ENCODE data around the gene DDX25.

The DDX25 gene

GRCh38 chr11:125931116-125931515, 26.8 kb downstream of the DDX25 start:
- TF ChIP-seq, protein P1, sequence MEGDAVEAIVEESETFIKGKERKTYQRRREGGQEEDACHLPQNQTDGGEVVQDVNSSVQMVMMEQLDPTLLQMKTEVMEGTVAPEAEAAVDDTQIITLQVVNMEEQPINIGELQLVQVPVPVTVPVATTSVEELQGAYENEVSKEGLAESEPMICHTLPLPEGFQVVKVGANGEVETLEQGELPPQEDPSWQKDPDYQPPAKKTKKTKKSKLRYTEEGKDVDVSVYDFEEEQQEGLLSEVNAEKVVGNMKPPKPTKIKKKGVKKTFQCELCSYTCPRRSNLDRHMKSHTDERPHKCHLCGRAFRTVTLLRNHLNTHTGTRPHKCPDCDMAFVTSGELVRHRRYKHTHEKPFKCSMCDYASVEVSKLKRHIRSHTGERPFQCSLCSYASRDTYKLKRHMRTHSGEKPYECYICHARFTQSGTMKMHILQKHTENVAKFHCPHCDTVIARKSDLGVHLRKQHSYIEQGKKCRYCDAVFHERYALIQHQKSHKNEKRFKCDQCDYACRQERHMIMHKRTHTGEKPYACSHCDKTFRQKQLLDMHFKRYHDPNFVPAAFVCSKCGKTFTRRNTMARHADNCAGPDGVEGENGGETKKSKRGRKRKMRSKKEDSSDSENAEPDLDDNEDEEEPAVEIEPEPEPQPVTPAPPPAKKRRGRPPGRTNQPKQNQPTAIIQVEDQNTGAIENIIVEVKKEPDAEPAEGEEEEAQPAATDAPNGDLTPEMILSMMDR (IDR thresholded peaks at IDR 0.05; ENCODE audit: low read depth, low read length, missing control alignments) = no peak
- DNase-seq (ENCODE audit: low read depth) = no peak
- H3K4me3 ChIP-seq (ENCODE audit: low read depth, low read length) = no peak overlapping the region

GRCh38 chr11:125931668-125932067, 27.4 kb downstream of the DDX25 start:
- DNase-seq (ENCODE audit: low read depth) = no peak
- TF ChIP-seq, protein P1 (IDR thresholded peaks at IDR 0.05; ENCODE audit: low read depth, low read length, missing control alignments) = no peak

GRCh38 chr11:125932301-125932700, 28.0 kb downstream of the DDX25 start:
- H3K4me3 ChIP-seq (ENCODE audit: low read depth, low read length) = no peak overlapping the region
- DNase-seq (ENCODE audit: low read depth) = no peak
- TF ChIP-seq, protein P1 (IDR thresholded peaks at IDR 0.05; ENCODE audit: low read depth, low read length, missing control alignments) = no peak

More at GRCh38 chr11:125931668-125932067, 27.4 kb downstream of the DDX25 start:
- no peak overlapping the region for H3K4me3 ChIP-seq (ENCODE audit: low read depth, low read length)

DNA sequence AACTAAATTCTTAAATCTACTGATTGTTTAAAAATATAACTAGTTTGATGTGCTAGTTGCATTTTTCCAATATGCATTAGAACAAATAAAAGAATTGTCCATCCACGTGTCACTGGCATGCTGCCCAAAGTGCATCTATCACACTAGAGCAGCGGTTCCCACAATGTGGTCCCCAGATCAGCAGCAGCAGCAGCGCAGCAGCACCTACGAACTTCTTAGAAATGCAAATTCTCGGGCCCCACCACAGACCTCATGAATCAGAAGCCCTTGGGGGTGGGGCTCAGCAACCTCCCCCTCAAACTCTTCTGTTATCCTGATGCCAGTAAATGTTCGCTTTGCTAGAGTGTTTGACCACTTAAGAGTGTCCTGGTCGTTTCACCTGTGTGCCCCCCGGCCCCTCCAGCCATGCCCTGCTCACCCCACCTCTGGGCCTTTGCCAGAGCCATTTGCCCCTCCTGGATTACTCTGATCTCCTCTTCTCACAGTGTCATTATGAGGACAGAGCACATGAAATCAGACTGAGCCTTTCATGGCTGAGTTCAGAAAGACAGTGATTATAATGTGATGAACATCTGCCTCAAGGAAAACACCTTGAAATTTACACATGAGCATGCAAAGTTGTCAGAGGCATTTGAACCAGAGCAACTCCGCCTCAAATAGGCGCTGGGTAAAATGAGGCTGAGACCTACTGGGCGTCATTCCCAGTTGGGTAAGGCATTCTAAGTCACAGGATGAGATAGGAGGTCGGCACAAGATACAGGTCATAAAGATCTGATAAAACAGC, 28.9 kb downstream of the DDX25 start:
- DNase-seq (ENCODE audit: low read depth) = no peak
- no peak overlapping the region for H3K4me3 ChIP-seq (ENCODE audit: low read depth, low read length)
- TF ChIP-seq, protein P1 (IDR thresholded peaks at IDR 0.05; ENCODE audit: low read depth, low read length, missing control alignments) = no peak

DNA sequence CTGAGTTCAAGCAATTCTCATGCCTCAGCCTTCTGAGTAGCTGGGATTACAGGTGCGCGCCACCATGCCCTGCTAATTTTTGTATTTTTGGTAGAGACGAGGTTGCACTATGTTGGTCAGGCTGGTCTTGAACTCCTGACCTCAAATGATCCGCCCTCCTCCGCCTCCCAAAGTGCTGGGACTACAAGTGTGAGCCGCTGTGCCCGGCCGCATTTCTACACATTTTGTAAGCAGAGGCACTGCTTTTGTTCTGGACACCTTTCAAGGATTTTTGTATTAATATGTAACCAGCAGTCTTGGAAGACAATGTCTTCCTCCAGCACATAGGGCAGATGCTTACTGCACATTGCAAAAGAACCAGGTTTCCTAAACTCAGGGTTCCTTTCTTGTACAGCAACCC, 30.2 kb downstream of the DDX25 start:
- H3K4me3 ChIP-seq (ENCODE audit: low read depth, low read length) = no peak overlapping the region
- DNase-seq (ENCODE audit: low read depth) = no peak
- TF ChIP-seq, protein P1 (IDR thresholded peaks at IDR 0.05; ENCODE audit: low read depth, low read length, missing control alignments) = no peak

DNA sequence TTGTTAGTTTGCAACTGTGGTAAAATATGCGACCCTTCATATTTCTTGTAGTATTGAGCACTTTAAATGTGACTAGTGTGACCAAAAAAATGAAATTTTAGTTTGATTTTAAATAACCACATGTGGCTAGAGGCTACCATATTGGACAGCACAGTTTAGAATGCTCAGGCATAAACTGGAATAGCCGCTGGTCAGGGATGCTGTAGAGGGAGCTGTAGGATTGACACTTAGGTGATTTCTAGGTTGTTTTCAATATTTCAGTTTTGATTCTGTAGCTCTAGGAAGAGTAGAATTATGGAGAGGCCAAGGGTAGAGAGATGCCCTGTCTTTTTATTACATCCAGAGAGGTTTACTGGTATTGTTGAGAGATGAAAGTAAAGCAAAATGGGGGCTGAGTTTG, 30.7 kb downstream of the DDX25 start:
- no peak overlapping the region for H3K4me3 ChIP-seq (ENCODE audit: low read depth, low read length)
- no peak for DNase-seq (ENCODE audit: low read depth)
- TF ChIP-seq, protein P1 (IDR thresholded peaks at IDR 0.05; ENCODE audit: low read depth, low read length, missing control alignments) = no peak
